GM18873 (cell line): ENCODE results near the gene FAM222A.

ENCODE experiments used
- ATAC-seq: cut with Tn5 transposase; IDR thresholded peaks from one replicate; pipeline ENCODE4 v1.9.1; 2021; ENCODE audit warnings: mild to moderate bottlenecking, moderate library complexity, moderate number of reproducible peaks; ENCODE audit not compliant: unreplicated experiment, low FRiP score

FAM222A gene

GRCh38 chr12:109793411-109793810, 79.8 kb downstream of the FAM222A start:
- no peak for ATAC-seq

- no peak for ATAC-seq
Observed at GRCh38 chr12:109793826-109794501, 80.3 kb downstream of the FAM222A start.

- no peak for ATAC-seq
Observed at GRCh38 chr12:109795023-109795422, 81.4 kb downstream of the FAM222A start.

- no peak for ATAC-seq
Observed at GRCh38 chr12:109796057-109796456, 82.4 kb downstream of the FAM222A start.

GRCh38 chr12:109797905-109798669, 84.5 kb downstream of the FAM222A start:
- no peak for ATAC-seq

GRCh38 chr12:109798691-109799090, 85.1 kb downstream of the FAM222A start:
- ATAC-seq = no peak

- ATAC-seq = no peak
Observed at GRCh38 chr12:109800536-109800935, 86.9 kb downstream of the FAM222A start.

GRCh38 chr12:109802828-109803227, 89.2 kb downstream of the FAM222A start:
- no peak for ATAC-seq

GRCh38 chr12:109803678-109804077, 90.1 kb downstream of the FAM222A start:
- ATAC-seq = no peak

GRCh38 chr12:109804820-109805761, 91.5 kb downstream of the FAM222A start:
- no peak for ATAC-seq

- ATAC-seq = no peak
Observed at GRCh38 chr12:109807954-109808643, 94.5 kb downstream of the FAM222A start.

- no peak for ATAC-seq
Observed at GRCh38 chr12:109808876-109809646, 95.4 kb downstream of the FAM222A start.

- no peak for ATAC-seq
Observed at GRCh38 chr12:109810954-109811623, 97.5 kb downstream of the FAM222A start.

- ATAC-seq = no peak
Observed at GRCh38 chr12:109811624-109811995, 98.0 kb downstream of the FAM222A start.

GRCh38 chr12:109813810-109814416, 100.3 kb downstream of the FAM222A start:
- ATAC-seq = no peak

- no peak for ATAC-seq
Observed at GRCh38 chr12:109814600-109815150, 101.0 kb downstream of the FAM222A start.

- ATAC-seq = no peak
Observed at GRCh38 chr12:109815225-109815624, 101.6 kb downstream of the FAM222A start.
